IMR-90 (cell line): ENCODE measurements around the gene SYNGR1. TPM values are rescaled to one million over a fixed set of nuclear protein-coding genes. Genes with fewer than 3 reads are reported as not detected.

Source experiments
- ATAC-seq: fragments of 200-7000 bp; cut with Tn5 transposase; 2 replicates; pipeline ENCODE4 v1.9.1; 2020; ENCODE audit warnings: low read depth, mild to moderate bottlenecking, moderate library complexity
- BruUV-seq: library from RNA; stranded (reverse); fragments of 400-500 nt; replicated peaks from 2 replicates; lab custom pipeline; 2021; lab: Mats Ljungman, UMichigan
- CTCF ChIA-PET: fragments of 300-600 bp; formaldehyde crosslinking; extraction: SDS; loops from one replicate; lab custom pipeline; 2021; ENCODE audit warnings: antibody characterized with exemption; lab: Yijun Ruan, JAX
- POLR2A ChIA-PET: fragments of 300-600 bp; sonication (Branson Sonifier 250); formaldehyde crosslinking; loops from one replicate; lab custom pipeline; 2022; ENCODE audit warnings: antibody characterized with exemption; ENCODE audit not compliant: unreplicated experiment; lab: Charles Lee
- DNase-seq: peaks from one replicate; pipeline ENCODE4 v3.0.0; 2013
- H2AFZ ChIP-seq: replicated peaks from 2 replicates; pipeline ENCODE3; 2013; ENCODE audit warnings: low read length, mild to moderate bottlenecking; ENCODE audit not compliant: poor library complexity
- H2AK5ac ChIP-seq: 2 replicates; pipeline ENCODE4 v1.6.1; 2013; ENCODE audit warnings: low read depth, low read length, inconsistent platforms
- H2AK9ac ChIP-seq: replicated peaks from 2 replicates; pipeline ENCODE3; 2013; ENCODE audit warnings: mild to moderate bottlenecking, low read depth, low read length, moderate library complexity; ENCODE audit not compliant: poor library complexity
- H2BK120ac ChIP-seq: 2 replicates; pipeline ENCODE4 v1.6.1; 2013; ENCODE audit warnings: low read depth, low read length, inconsistent platforms
- H2BK15ac ChIP-seq: 3 replicates; pipeline ENCODE4 v1.6.1; 2013; ENCODE audit warnings: low read depth, low read length, inconsistent platforms
- H2BK20ac ChIP-seq: 2 replicates; pipeline ENCODE4 v1.6.1; 2013; ENCODE audit warnings: low read depth, mild to moderate bottlenecking, inconsistent platforms, low read length, moderate library complexity
- H2BK5ac ChIP-seq: 2 replicates; pipeline ENCODE4 v1.6.1; 2013; ENCODE audit warnings: mild to moderate bottlenecking, low read depth, low read length, inconsistent platforms; ENCODE audit not compliant: poor library complexity, severe bottlenecking
- H3K14ac ChIP-seq: replicated peaks from 2 replicates; pipeline ENCODE4 v1.6.1; 2013; ENCODE audit warnings: low read depth, low read length, inconsistent platforms
- H3K18ac ChIP-seq: 2 replicates; pipeline ENCODE4 v1.6.1; 2013; ENCODE audit warnings: low read depth, low read length, control low read depth
- H3K23ac ChIP-seq: 2 replicates; pipeline ENCODE4 v1.6.1; 2013; ENCODE audit warnings: low read depth, low read length, inconsistent platforms
- H3K27ac ChIP-seq: 2 replicates; pipeline ENCODE4 v1.5.1; 2013; ENCODE audit warnings: mild to moderate bottlenecking, control low read depth, low read length; ENCODE audit not compliant: insufficient read depth
- H3K27me3 ChIP-seq: 2 replicates; pipeline ENCODE4 v1.6.1; 2013; ENCODE audit warnings: low read length; ENCODE audit not compliant: control insufficient read depth, insufficient read depth
- H3K36me3 ChIP-seq: 2 replicates; pipeline ENCODE4 v1.6.1; 2013; ENCODE audit warnings: low read length, mixed read lengths; ENCODE audit not compliant: control insufficient read depth, insufficient read depth
- H3K4ac ChIP-seq: 2 replicates; pipeline ENCODE4 v1.6.1; 2013; ENCODE audit warnings: low read depth, low read length, inconsistent platforms
- H3K4me1 ChIP-seq: 2 replicates; pipeline ENCODE4 v1.6.1; 2013; ENCODE audit warnings: low read length, mixed read lengths; ENCODE audit not compliant: control insufficient read depth, insufficient read depth
- H3K4me2 ChIP-seq: 2 replicates; pipeline ENCODE4 v1.6.1; 2013; ENCODE audit warnings: low read depth, mild to moderate bottlenecking, control low read depth, low read length, moderate library complexity
- H3K4me3 ChIP-seq: 2 replicates; pipeline ENCODE4 v1.5.1; 2013; ENCODE audit warnings: low read depth, mild to moderate bottlenecking, control low read depth, low read length, moderate library complexity; ENCODE audit not compliant: insufficient read depth
- H3K56ac ChIP-seq: 2 replicates; pipeline ENCODE4 v1.6.1; 2013; ENCODE audit warnings: low read length, inconsistent platforms; ENCODE audit not compliant: insufficient read depth; ENCODE audit errors: extremely low read depth
- H3K79me1 ChIP-seq, 2 experiments: 2 replicates each; pipeline ENCODE4 v1.6.1; 2013; ENCODE audit warnings: low read length in 2 of 2, inconsistent platforms in 1 of 2, low read depth in 1 of 2
- H3K9ac ChIP-seq: 2 replicates; pipeline ENCODE4 v1.6.1; 2013; ENCODE audit warnings: low read depth, low read length, control low read depth
- H3K9me1 ChIP-seq: 2 replicates; pipeline ENCODE4 v1.6.1; 2013; ENCODE audit warnings: low read length, inconsistent platforms; ENCODE audit not compliant: insufficient read depth
- H3K9me3 ChIP-seq: 2 replicates; pipeline ENCODE4 v1.6.1; 2013; ENCODE audit warnings: low read length; ENCODE audit not compliant: control insufficient read depth, insufficient read depth
- H4K20me1 ChIP-seq: 2 replicates; pipeline ENCODE4 v1.6.1; 2013; ENCODE audit warnings: low read length, inconsistent platforms; ENCODE audit not compliant: insufficient read depth
- H4K5ac ChIP-seq: 2 replicates; pipeline ENCODE4 v1.6.1; 2013; ENCODE audit warnings: mild to moderate bottlenecking, low read depth, low read length, control low read depth
- H4K8ac ChIP-seq, 2 experiments: 2 replicates each; pipeline ENCODE4 v1.6.1; 2013; ENCODE audit warnings: low read depth in 2 of 2, low read length in 2 of 2, control low read depth in 1 of 2, inconsistent platforms in 1 of 2
- H4K91ac ChIP-seq: 2 replicates; pipeline ENCODE4 v1.6.1; 2013; ENCODE audit warnings: low read depth, low read length, inconsistent platforms; ENCODE audit not compliant: insufficient read depth
- BHLHE40 ChIP-seq: fragments of 150-350 bp; IDR thresholded peaks from 2 replicates; pipeline ENCODE4 v1.6.1; 2016; ENCODE audit warnings: mild to moderate bottlenecking, low read depth, low read length
- CEBPB ChIP-seq: IDR thresholded peaks from 2 replicates; pipeline ENCODE4 v1.6.1; 2012; ENCODE audit warnings: low read depth, low read length, improper control_type of control experiment
- FOS ChIP-seq: fragments of 150-350 bp; IDR thresholded peaks from 2 replicates; pipeline ENCODE4 v1.6.1; 2016; ENCODE audit warnings: low read depth, low read length
- RCOR1 ChIP-seq: IDR thresholded peaks from 2 replicates; pipeline ENCODE4 v1.6.1; 2012; ENCODE audit warnings: mild to moderate bottlenecking, low read length, improper control_type of control experiment; ENCODE audit not compliant: insufficient replicate concordance
- SMC3 ChIP-seq: fragments of 150-350 bp; IDR thresholded peaks from 2 replicates; pipeline ENCODE4 v1.6.1; 2016; ENCODE audit warnings: low read depth, mild to moderate bottlenecking, antibody characterized with exemption, low read length, moderate library complexity
- USF2 ChIP-seq: fragments of 150-350 bp; IDR thresholded peaks from 2 replicates; pipeline ENCODE4 v1.6.1; 2017; ENCODE audit warnings: mild to moderate bottlenecking, antibody characterized with exemption, low read length, low read depth
- WGBS, 2 experiments: methylation state at CpG; one replicate each; pipeline versions ENCODE4 v1.1.5 to v1.1.7; 2013; ENCODE audit warnings: missing lambda C conversion rate in 2 of 2; ENCODE audit not compliant: insufficient read length in 1 of 2; ENCODE audit errors: extremely low coverage in 2 of 2; 5-methylcytosine and 5-hydroxymethylcytosine counted together
- dilution Hi-C: fragments of 300-500 bp; cut with HindIII; formaldehyde crosslinking; loops from one replicate; pipeline ENCODE4 v1.14.3; 2018; ENCODE audit warnings: low sequenced_read_pairs; ENCODE audit not compliant: unreplicated experiment
- in situ Hi-C: fragments of 300-500 bp; cut with MboI; formaldehyde crosslinking; loops from 3 replicates; pipeline ENCODE4 v1.14.3; 2019; ENCODE audit warnings: low sequenced_read_pairs, inconsistent platforms, mixed read lengths
- intact Hi-C: fragments of 100-400 bp; cut with micrococcal nuclease; formaldehyde crosslinking; loops from 2 replicates; pipeline ENCODE4 v1.10.0; 2022
- polyA plus RNA-seq, 3 experiments: library from polyadenylated mRNA; depleted of rRNA; stranded (reverse); fragments of >200 nt; gene quantifications; 2 replicates each; pipeline ENCODE4 v1.2.3, GENCODE V29; 2012; ENCODE audit warnings: low replicate concordance in 1 of 3
- total RNA-seq: library from RNA; depleted of rRNA; stranded (reverse); fragments of >200 nt; gene quantifications from 2 replicates; pipeline ENCODE4 v1.2.3, GENCODE V29; 2012
- TF ChIP-seq, protein P1 (sequence below): fragments of 150-350 bp; IDR thresholded peaks from 2 replicates; pipeline ENCODE4 v1.6.1; 2016; ENCODE audit warnings: low read depth, mild to moderate bottlenecking, low read length, moderate library complexity, borderline replicate concordance

The SYNGR1 gene
- total and polyA plus RNA-seq, 2 of the 4 experiments (the other 2 are of a cell fraction), result 6.3 to 81.5 TPM

- TF ChIP-seq CEBPB (no peak), BHLHE40 (peak; percentile 93), RCOR1 (no peak)
Observed at GRCh38 chr22:39316440-39317083, 33.2 kb upstream of the SYNGR1 start (continued).

DNA sequence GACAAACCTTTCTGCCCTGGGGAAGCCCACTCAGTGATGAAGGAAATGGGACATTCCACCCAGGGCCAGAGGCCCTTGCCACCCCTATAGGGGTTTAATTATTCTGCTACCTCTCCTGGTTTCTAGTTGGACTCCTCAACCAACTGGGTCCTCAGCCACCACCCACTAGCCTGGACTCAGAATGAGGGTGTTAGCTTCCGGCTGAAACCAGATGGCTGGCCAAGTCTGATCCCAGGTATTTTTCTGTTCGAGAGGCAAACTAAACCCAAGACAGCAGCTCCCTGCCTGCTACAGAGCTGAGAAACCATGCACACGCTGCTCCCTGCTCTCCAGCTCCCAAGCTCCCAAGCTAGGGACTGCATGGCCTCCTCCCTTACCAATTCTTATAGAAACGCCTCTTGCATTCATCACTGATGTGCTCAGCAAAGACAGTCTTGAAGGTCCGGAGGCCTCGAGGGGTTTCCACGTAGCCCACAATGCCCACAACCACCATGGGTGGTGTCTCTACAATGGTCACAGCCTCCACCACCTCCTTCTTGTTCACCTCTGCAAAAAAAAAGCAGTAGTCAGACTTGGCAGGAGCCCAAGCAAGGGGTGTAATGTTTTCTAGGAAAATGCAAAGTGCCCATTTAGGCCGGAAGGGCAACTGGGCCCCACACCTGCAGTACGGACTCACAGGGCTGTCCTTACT, 32.6 kb upstream of the SYNGR1 start:
- H3K79me1 ChIP-seq, result peaks cover 23 to 55% of the 10 kb centered on the region in 2 experiments
- H3K9ac ChIP-seq, result peak overlapping the region; percentile 94
- no peak overlapping the region; the same call in 1 of the 2 replicates for H2AK5ac ChIP-seq
- H4K20me1 ChIP-seq, result peaks cover 72% of the 10 kb centered on the region
- H4K8ac ChIP-seq, result no peak overlapping the region
- peak overlapping the region; percentile 34; the same call in 1 of the 2 replicates for H3K27ac ChIP-seq
- H3K9me3 ChIP-seq, result no peaks in the 10 kb centered on the region
- BruUV-seq, result no TSS peak
- dilution Hi-C loops (no loop called here), intact Hi-C loops (loop anchor here (10.0 kb wide), 2 partner anchors 312 to 552 kb away; no protein-coding TSS in a partner anchor), in situ Hi-C loops (loop anchor here (10.0 kb wide), 2 partner anchors 208 to 312 kb away; partner anchors contain the start of gene ATF4)
- H4K91ac ChIP-seq, result no peak overlapping the region
- peak overlapping the region; percentile 76 for H3K4me3 ChIP-seq
- H2BK20ac ChIP-seq, result no peak overlapping the region
- H3K4ac ChIP-seq, result no peak overlapping the region
- H2AFZ ChIP-seq, result no peak overlapping the region
- H3K56ac ChIP-seq, result peak overlapping the region; percentile 35; the same call in 1 of the 2 replicates
- WGBS, 2 experiments, result 0% methylated on average over 1 of the region's 9 CpGs; no CpG with 5 or more reads in 1 of the 2 experiments
- TF ChIP-seq FOS (no peak), SMC3 (no peak), BHLHE40 (no peak), USF2 (no peak)
- TF ChIP-seq, protein P1, sequence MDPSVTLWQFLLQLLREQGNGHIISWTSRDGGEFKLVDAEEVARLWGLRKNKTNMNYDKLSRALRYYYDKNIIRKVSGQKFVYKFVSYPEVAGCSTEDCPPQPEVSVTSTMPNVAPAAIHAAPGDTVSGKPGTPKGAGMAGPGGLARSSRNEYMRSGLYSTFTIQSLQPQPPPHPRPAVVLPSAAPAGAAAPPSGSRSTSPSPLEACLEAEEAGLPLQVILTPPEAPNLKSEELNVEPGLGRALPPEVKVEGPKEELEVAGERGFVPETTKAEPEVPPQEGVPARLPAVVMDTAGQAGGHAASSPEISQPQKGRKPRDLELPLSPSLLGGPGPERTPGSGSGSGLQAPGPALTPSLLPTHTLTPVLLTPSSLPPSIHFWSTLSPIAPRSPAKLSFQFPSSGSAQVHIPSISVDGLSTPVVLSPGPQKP, result no peak
- H3K4me1 ChIP-seq, result peaks cover 21% of the 10 kb centered on the region
- no peak overlapping the region for H2BK120ac ChIP-seq
- H3K23ac ChIP-seq, result peak overlapping the region; percentile 86; the same call in 1 of the 2 replicates
- no peak overlapping the region for H4K5ac ChIP-seq
- H3K18ac ChIP-seq, result no peak overlapping the region
- no peak overlapping the region for H2BK5ac ChIP-seq
- ATAC-seq (no peak), DNase-seq (no peak)
- no peak overlapping the region; the same call in 1 of the 2 replicates for H3K14ac ChIP-seq
- ChIA-PET CTCF (interaction anchor here (0.6 to 1.6 kb wide), 7 partner anchors 17 to 212 kb away, joined by 3 to 7 read pairs (median 4); no protein-coding TSS in a partner anchor), POLR2A (interaction anchor here (1.9 kb wide), 1 partner anchor 166 kb away, joined by 4 read pairs; no protein-coding TSS in a partner anchor)
- H3K27me3 ChIP-seq, result no peaks in the 10 kb centered on the region
- peak overlapping the region; percentile 93 for H3K4me2 ChIP-seq
- H3K36me3 ChIP-seq, result peaks cover 57% of the 10 kb centered on the region
- no peak overlapping the region for H2BK15ac ChIP-seq
- H2AK9ac ChIP-seq, result peak overlapping the region; percentile 11
- H3K9me1 ChIP-seq, result no peaks in the 10 kb centered on the region; the same call in 1 of the 2 replicates
